ENCODE data around the gene CD151.

CD151 gene

GRCh38 chr11:843086-843734 is 10.5 kb downstream of the CD151 start:
- TF ChIP-seq FOXP2 (optimal IDR thresholded peaks at IDR 0.05; ENCODE audit: borderline replicate concordance, extremely low read depth, extremely low read length, insufficient read depth) (no peak), POLR2AphosphoS5 (IDR thresholded peaks at IDR 0.05; ENCODE audit: low read depth, low read length) (no peak), SIN3A (IDR thresholded peaks at IDR 0.05; ENCODE audit: borderline replicate concordance, insufficient read depth, low read length) (no peak), TAF1 (IDR thresholded peaks at IDR 0.05; ENCODE audit: borderline replicate concordance, insufficient read depth, low read length) (no peak)
- TF ChIP-seq, protein P1, sequence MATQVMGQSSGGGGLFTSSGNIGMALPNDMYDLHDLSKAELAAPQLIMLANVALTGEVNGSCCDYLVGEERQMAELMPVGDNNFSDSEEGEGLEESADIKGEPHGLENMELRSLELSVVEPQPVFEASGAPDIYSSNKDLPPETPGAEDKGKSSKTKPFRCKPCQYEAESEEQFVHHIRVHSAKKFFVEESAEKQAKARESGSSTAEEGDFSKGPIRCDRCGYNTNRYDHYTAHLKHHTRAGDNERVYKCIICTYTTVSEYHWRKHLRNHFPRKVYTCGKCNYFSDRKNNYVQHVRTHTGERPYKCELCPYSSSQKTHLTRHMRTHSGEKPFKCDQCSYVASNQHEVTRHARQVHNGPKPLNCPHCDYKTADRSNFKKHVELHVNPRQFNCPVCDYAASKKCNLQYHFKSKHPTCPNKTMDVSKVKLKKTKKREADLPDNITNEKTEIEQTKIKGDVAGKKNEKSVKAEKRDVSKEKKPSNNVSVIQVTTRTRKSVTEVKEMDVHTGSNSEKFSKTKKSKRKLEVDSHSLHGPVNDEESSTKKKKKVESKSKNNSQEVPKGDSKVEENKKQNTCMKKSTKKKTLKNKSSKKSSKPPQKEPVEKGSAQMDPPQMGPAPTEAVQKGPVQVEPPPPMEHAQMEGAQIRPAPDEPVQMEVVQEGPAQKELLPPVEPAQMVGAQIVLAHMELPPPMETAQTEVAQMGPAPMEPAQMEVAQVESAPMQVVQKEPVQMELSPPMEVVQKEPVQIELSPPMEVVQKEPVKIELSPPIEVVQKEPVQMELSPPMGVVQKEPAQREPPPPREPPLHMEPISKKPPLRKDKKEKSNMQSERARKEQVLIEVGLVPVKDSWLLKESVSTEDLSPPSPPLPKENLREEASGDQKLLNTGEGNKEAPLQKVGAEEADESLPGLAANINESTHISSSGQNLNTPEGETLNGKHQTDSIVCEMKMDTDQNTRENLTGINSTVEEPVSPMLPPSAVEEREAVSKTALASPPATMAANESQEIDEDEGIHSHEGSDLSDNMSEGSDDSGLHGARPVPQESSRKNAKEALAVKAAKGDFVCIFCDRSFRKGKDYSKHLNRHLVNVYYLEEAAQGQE (IDR thresholded peaks at IDR 0.05; ENCODE audit: insufficient read depth in 1 of 2, low read depth in 2 of 2, low read length in 2 of 2): no peak

- peak; percentile 75 for TF ChIP-seq TAF1 (IDR thresholded peaks at IDR 0.05; ENCODE audit: borderline replicate concordance, insufficient read depth, low read length)
- peak; percentile 67; the same call in 1 of the 2 replicates for TF ChIP-seq POLR2AphosphoS5 (IDR thresholded peaks at IDR 0.05; ENCODE audit: low read depth, low read length)
- TF ChIP-seq, protein P1 (IDR thresholded peaks at IDR 0.05; ENCODE audit: insufficient read depth in 1 of 2, low read depth in 2 of 2, low read length in 2 of 2): peak; percentile 54 to 80; a peak in 3 of 4 replicates
- TF ChIP-seq FOXP2 (optimal IDR thresholded peaks at IDR 0.05; ENCODE audit: borderline replicate concordance, extremely low read depth, extremely low read length, insufficient read depth): no peak
- peak; percentile 92; the same call in 1 of the 2 replicates for TF ChIP-seq SIN3A (IDR thresholded peaks at IDR 0.05; ENCODE audit: borderline replicate concordance, insufficient read depth, low read length)
Measured at GRCh38 chr11:843818-844692, 11.3 kb downstream of the CD151 start.

DNA sequence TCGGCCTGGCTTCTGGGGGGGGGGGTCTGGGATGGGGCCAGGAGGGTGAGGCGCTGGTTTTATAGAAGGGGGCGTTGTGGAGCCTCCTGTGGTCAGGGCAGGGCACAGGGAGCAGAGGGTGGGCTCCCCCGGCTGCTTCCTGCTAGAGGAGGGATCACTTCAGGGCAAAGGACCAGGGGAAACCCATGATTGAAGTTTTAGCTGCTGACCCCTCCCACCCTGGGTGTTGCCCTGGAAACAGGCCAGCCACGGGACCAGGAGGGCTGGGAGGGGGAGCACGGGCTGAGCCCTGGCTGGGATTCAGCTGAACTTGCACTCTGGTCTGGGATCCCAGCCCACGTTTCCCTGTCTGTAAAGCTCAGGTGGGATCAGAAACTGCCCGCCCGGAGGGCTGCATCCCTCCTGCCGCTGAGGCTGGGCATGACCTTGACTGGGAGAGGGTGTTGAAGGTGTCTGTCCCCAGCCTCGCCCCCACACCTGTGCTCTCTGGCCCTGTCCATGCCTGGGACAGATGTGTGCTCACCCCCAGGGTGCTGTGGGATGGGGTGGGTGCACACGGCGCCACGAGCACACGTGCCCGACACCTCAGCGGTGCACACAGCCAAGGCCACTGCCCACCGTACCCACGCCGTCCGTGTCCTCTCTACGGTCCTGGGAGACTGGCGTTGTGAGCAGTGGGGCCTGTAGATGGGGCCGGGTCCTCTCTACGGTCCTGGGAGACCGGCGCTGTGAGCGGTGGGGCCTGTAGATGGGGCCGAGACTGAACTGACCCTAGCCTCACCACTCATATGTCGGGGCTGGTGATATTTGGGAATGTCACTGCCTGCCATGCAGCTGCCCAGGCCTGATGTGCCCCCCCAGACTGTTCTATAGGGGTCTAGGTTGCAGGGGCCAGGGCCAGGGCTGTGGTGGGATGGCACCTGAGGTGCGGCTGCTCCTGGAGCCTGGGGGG is 12.2 kb downstream of the CD151 start:
- TF ChIP-seq FOXP2 (optimal IDR thresholded peaks at IDR 0.05; ENCODE audit: borderline replicate concordance, extremely low read depth, extremely low read length, insufficient read depth): no peak
- TF ChIP-seq, protein P1 (IDR thresholded peaks at IDR 0.05; ENCODE audit: insufficient read depth in 1 of 2, low read depth in 2 of 2, low read length in 2 of 2): no peak
- no peak for TF ChIP-seq POLR2AphosphoS5 (IDR thresholded peaks at IDR 0.05; ENCODE audit: low read depth, low read length)
- no peak for TF ChIP-seq SIN3A (IDR thresholded peaks at IDR 0.05; ENCODE audit: borderline replicate concordance, insufficient read depth, low read length)
- no peak for TF ChIP-seq TAF1 (IDR thresholded peaks at IDR 0.05; ENCODE audit: borderline replicate concordance, insufficient read depth, low read length)

GRCh38 chr11:845872-846495 is 13.2 kb downstream of the CD151 start:
- TF ChIP-seq, protein P1 (IDR thresholded peaks at IDR 0.05; ENCODE audit: insufficient read depth in 1 of 2, low read depth in 2 of 2, low read length in 2 of 2): no peak
- TF ChIP-seq SIN3A (IDR thresholded peaks at IDR 0.05; ENCODE audit: borderline replicate concordance, insufficient read depth, low read length) (no peak), TAF1 (IDR thresholded peaks at IDR 0.05; ENCODE audit: borderline replicate concordance, insufficient read depth, low read length) (no peak), POLR2AphosphoS5 (IDR thresholded peaks at IDR 0.05; ENCODE audit: low read depth, low read length) (no peak), FOXP2 (optimal IDR thresholded peaks at IDR 0.05; ENCODE audit: borderline replicate concordance, extremely low read depth, extremely low read length, insufficient read depth) (no peak)

Data from PFSK-1 (cell line).